ENCODE data around the gene ACP6.

The ACP6 gene

GRCh38 chr1:147598621-147599361, 71.5 kb downstream of the ACP6 start:
- peak overlapping the region; percentile 64 for H3K4me3 ChIP-seq (ENCODE audit: low read depth, low read length)
- DNase-seq (ENCODE audit: low read depth), result no peak

DNA sequence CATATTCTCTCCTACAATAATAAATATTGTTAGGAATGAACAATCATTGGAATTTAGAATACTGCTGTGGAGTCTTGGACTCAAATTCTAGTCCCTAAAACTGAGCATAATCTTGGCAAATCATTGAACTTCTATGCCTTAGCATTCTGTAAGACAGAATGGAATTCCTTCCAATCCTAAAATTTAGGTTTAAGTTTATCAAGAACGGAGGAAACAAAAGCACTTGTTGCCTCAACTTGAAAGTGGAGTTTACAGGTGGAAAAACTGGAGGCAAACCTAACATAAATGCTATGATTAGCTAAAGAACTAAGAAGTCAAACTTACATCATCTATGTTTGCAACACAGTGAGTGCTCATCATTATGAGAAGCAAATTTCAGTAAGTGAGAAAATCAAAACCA, 73.3 kb downstream of the ACP6 start:
- no peak for DNase-seq (ENCODE audit: low read depth)
- no peak overlapping the region for H3K4me3 ChIP-seq (ENCODE audit: low read depth, low read length)

Measured in skeletal muscle cell (primary cell).